GM23338 (cell line): ENCODE data around the gene OR1C1. TPM values are rescaled to one million over a fixed set of nuclear protein-coding genes. Genes with fewer than 3 reads are reported as not detected.

ENCODE experiments used
- ATAC-seq: fragments of 200-7000 bp; cut with Tn5 transposase; 3 replicates; pipeline ENCODE4 v1.9.1; 2020
- DNase-seq: peaks from one replicate; pipeline ENCODE4 v3.0.0-alpha.2; 2015; ENCODE audit warnings: low spot score
- H2AFZ ChIP-seq: fragments of 200-600 bp; sonication (generic); 2 replicates; pipeline ENCODE4 v1.8.0; 2016; ENCODE audit warnings: antibody characterized with exemption, mild to moderate bottlenecking, moderate library complexity
- H3F3A ChIP-seq: fragments of 200-600 bp; sonication (generic); replicated peaks from 2 replicates; pipeline ENCODE4 v1.8.0; 2017; ENCODE audit warnings: antibody characterized with exemption, mixed run types, low read depth
- H3K27ac ChIP-seq: fragments of 200-600 bp; sonication (generic); 2 replicates; pipeline ENCODE4 v1.6.1; 2016; ENCODE audit warnings: low read depth
- H3K27me3 ChIP-seq: fragments of 200-600 bp; sonication (generic); 2 replicates; pipeline ENCODE4 v1.8.0; 2016; ENCODE audit warnings: mild to moderate bottlenecking, mixed run types, moderate library complexity; ENCODE audit not compliant: insufficient read depth
- H3K36me3 ChIP-seq: fragments of 200-600 bp; sonication (generic); 2 replicates; pipeline ENCODE4 v1.8.0; 2016; ENCODE audit warnings: mild to moderate bottlenecking; ENCODE audit not compliant: insufficient read depth
- H3K4me1 ChIP-seq: fragments of 200-600 bp; sonication (generic); 2 replicates; pipeline ENCODE4 v1.8.0; 2016; ENCODE audit warnings: mild to moderate bottlenecking, moderate library complexity; ENCODE audit not compliant: insufficient read depth
- H3K4me2 ChIP-seq: fragments of 200-600 bp; sonication (generic); 2 replicates; pipeline ENCODE4 v1.7.1; 2017; ENCODE audit warnings: mixed run types
- H3K4me3 ChIP-seq: fragments of 200-600 bp; sonication (generic); 2 replicates; pipeline ENCODE4 v1.6.1; 2016; ENCODE audit warnings: mixed run types
- H3K79me2 ChIP-seq: fragments of 200-600 bp; sonication (generic); replicated peaks from 2 replicates; pipeline ENCODE4 v1.8.0; 2017; ENCODE audit warnings: mild to moderate bottlenecking; ENCODE audit not compliant: insufficient read depth
- H3K9me2 ChIP-seq: fragments of 200-600 bp; sonication (generic); 2 replicates; pipeline ENCODE4 v1.8.0; 2017; ENCODE audit not compliant: insufficient read depth
- H4K20me1 ChIP-seq: fragments of 200-600 bp; sonication (generic); replicated peaks from 2 replicates; pipeline ENCODE4 v1.8.0; 2017; ENCODE audit warnings: mild to moderate bottlenecking; ENCODE audit not compliant: insufficient read depth
- H3K27ac Mint-ChIP-seq: 2 replicates; pipeline ENCODE4 v1.8.0; 2020; ENCODE audit warnings: inconsistent platforms, mild to moderate bottlenecking, moderate library complexity, mixed read lengths
- H3K27me3 Mint-ChIP-seq: 3 replicates; pipeline ENCODE4 v1.8.0; 2022; ENCODE audit warnings: low read depth, mild to moderate bottlenecking, moderate library complexity, mixed read lengths, inconsistent platforms; ENCODE audit not compliant: insufficient read depth, poor library complexity
- H3K36me3 Mint-ChIP-seq: 3 replicates; pipeline ENCODE4 v1.8.0; 2021; ENCODE audit warnings: low read depth, mild to moderate bottlenecking, inconsistent platforms, moderate library complexity, mixed read lengths
- H3K4me1 Mint-ChIP-seq: 3 replicates; pipeline ENCODE4 v1.8.0; 2020; ENCODE audit warnings: mild to moderate bottlenecking, inconsistent platforms, mixed read lengths
- H3K4me3 Mint-ChIP-seq: 3 replicates; pipeline ENCODE4 v1.8.0; 2021; ENCODE audit warnings: moderate library complexity, mild to moderate bottlenecking, inconsistent platforms, mixed read lengths
- H3K9me3 Mint-ChIP-seq: 3 replicates; pipeline ENCODE4 v1.8.0; 2020; ENCODE audit warnings: moderate library complexity, mild to moderate bottlenecking, inconsistent platforms, mixed read lengths
- CREB1 ChIP-seq: fragments of 250-450 bp; sonication (Bioruptor Pico); IDR thresholded peaks from 2 replicates; pipeline ENCODE4 v1.5.0; 2020; ENCODE audit warnings: low read depth, mild to moderate bottlenecking, moderate library complexity
- EZH2 ChIP-seq: fragments of 200-600 bp; sonication (generic); IDR thresholded peaks from one replicate; pipeline ENCODE4 v1.8.0; 2017; ENCODE audit warnings: antibody characterized with exemption, mild to moderate bottlenecking, low read depth; ENCODE audit not compliant: unreplicated experiment
- EZH2phosphoT487 ChIP-seq: fragments of 200-600 bp; sonication (generic); IDR thresholded peaks from one replicate; pipeline ENCODE4 v1.8.1; 2018; ENCODE audit warnings: antibody characterized with exemption; ENCODE audit not compliant: unreplicated experiment
- JUNB ChIP-seq: IDR thresholded peaks from one replicate; pipeline ENCODE4 v1.6.1; 2016; ENCODE audit warnings: antibody characterized with exemption; ENCODE audit not compliant: unreplicated experiment
- NANOG ChIP-seq: IDR thresholded peaks from 2 replicates; pipeline ENCODE4 v1.6.1; 2016; ENCODE audit warnings: antibody characterized with exemption, borderline replicate concordance
- POLR2AphosphoS5 ChIP-seq: IDR thresholded peaks from 2 replicates; pipeline ENCODE4 v1.6.1; 2016; ENCODE audit warnings: antibody characterized with exemption, low read depth
- STAT1 ChIP-seq: IDR thresholded peaks from one replicate; pipeline ENCODE4 v1.6.1; 2016; ENCODE audit warnings: antibody characterized with exemption; ENCODE audit not compliant: unreplicated experiment
- ZNF114 ChIP-seq: fragments of 250-450 bp; sonication (Bioruptor Pico); IDR thresholded peaks from 2 replicates; pipeline ENCODE4 v1.5.0; 2020; ENCODE audit warnings: mild to moderate bottlenecking, moderate library complexity
- ZNF331 ChIP-seq: fragments of 250-450 bp; sonication (Bioruptor Pico); IDR thresholded peaks from 2 replicates; pipeline ENCODE4 v1.5.0; 2020; ENCODE audit warnings: low read depth, mild to moderate bottlenecking, moderate library complexity
- polyA plus RNA-seq: library from polyadenylated mRNA; unstranded; fragments of >200 nt; fragmentation: Nextera tagmentation; extraction: Ambion mirVana; gene quantifications from 2 replicates; pipeline ENCODE4 v1.2.1, GENCODE V29; 2016
- total RNA-seq: library from RNA; depleted of rRNA; stranded (reverse); fragments of >200 nt; shearing (Covaris generic); gene quantifications from 2 replicates; pipeline ENCODE4 v1.2.3, GENCODE V29; 2014
- TF ChIP-seq, protein P1 (sequence below): fragments of 250-450 bp; sonication (Bioruptor Pico); IDR thresholded peaks from 2 replicates; pipeline ENCODE4 v1.5.0; 2020; ENCODE audit warnings: mild to moderate bottlenecking, moderate library complexity
- TF ChIP-seq, protein P2 (sequence below), 2 experiments: fragments of 200-600 bp in 1 of 2; sonication (generic) in 1 of 2; conservative IDR thresholded peaks; 2 replicates each; pipeline versions ENCODE4 v1.5.1 to v1.6.1; 2016 to 2017; ENCODE audit warnings: antibody characterized with exemption in 2 of 2, low read depth in 2 of 2, mild to moderate bottlenecking in 2 of 2, moderate library complexity in 1 of 2
- TF ChIP-seq, protein P3 (sequence below): IDR thresholded peaks from 2 replicates; pipeline ENCODE4 v1.6.1; 2016; ENCODE audit warnings: antibody characterized with exemption
- TF ChIP-seq, protein P4 (sequence below): IDR thresholded peaks from one replicate; pipeline ENCODE4 v1.6.1; 2018; ENCODE audit warnings: antibody characterized with exemption; ENCODE audit not compliant: unreplicated experiment

The OR1C1 gene
- total and polyA plus RNA-seq, 2 experiments from 2014 or later = 0.21 TPM; not detected in 1

DNA sequence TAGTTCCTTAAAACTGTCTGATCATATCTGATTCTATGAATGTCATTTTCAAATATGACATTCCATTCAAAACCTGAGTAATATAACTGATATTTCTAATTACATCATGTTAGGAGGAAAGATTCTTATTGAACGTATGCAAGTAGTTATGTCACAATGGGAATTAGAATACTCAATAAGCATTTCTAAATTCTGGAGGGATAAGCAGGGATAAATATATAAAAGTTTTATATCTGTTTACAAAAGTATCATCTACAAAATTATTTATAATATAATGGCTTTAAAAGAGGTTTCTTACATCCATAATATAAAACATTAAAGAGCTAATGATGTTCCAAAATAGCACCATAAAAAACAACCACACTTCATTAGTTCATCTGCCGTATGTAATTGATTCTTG lies 12.3 kb downstream of the OR1C1 start, which contains the start of gene OR14A2:
Gene OR14A2, minus strand, starts transcription at position 101 of the 400 bp plus-strand sequence.
- no peak within 1 kb of the TSS for H3K4me3 Mint-ChIP-seq
- Histone ChIP-seq H3K36me3 (no peaks in the 10 kb centered on the region), H3K27me3 (no peaks in the 10 kb centered on the region), H3K9me2 (peaks cover 8% of the 10 kb centered on the region; the same call in 1 of the 2 replicates), H3K79me2 (no peaks in the 10 kb centered on the region), H3K27ac (no peak within 1 kb of the TSS), H4K20me1 (no peaks in the 10 kb centered on the region), H3K4me3 (no peak within 1 kb of the TSS), H3K4me1 (no peaks in the 10 kb centered on the region), H2AFZ (no peak within 1 kb of the TSS), H3F3A (no peaks in the 10 kb centered on the region), H3K4me2 (no peak within 1 kb of the TSS)
- ATAC-seq = no peak
- H3K27ac Mint-ChIP-seq = no peak within 1 kb of the TSS
- H3K9me3 Mint-ChIP-seq = peaks cover 65% of the 10 kb centered on the region
- no peak for TF ChIP-seq EZH2
- no peak for TF ChIP-seq CREB1 (CRISPR knock-in tag)
- TF ChIP-seq POLR2AphosphoS5 = no peak
- no peak for TF ChIP-seq JUNB
- TF ChIP-seq EZH2phosphoT487 = no peak
- TF ChIP-seq STAT1 = no peak
- TF ChIP-seq, protein P1, sequence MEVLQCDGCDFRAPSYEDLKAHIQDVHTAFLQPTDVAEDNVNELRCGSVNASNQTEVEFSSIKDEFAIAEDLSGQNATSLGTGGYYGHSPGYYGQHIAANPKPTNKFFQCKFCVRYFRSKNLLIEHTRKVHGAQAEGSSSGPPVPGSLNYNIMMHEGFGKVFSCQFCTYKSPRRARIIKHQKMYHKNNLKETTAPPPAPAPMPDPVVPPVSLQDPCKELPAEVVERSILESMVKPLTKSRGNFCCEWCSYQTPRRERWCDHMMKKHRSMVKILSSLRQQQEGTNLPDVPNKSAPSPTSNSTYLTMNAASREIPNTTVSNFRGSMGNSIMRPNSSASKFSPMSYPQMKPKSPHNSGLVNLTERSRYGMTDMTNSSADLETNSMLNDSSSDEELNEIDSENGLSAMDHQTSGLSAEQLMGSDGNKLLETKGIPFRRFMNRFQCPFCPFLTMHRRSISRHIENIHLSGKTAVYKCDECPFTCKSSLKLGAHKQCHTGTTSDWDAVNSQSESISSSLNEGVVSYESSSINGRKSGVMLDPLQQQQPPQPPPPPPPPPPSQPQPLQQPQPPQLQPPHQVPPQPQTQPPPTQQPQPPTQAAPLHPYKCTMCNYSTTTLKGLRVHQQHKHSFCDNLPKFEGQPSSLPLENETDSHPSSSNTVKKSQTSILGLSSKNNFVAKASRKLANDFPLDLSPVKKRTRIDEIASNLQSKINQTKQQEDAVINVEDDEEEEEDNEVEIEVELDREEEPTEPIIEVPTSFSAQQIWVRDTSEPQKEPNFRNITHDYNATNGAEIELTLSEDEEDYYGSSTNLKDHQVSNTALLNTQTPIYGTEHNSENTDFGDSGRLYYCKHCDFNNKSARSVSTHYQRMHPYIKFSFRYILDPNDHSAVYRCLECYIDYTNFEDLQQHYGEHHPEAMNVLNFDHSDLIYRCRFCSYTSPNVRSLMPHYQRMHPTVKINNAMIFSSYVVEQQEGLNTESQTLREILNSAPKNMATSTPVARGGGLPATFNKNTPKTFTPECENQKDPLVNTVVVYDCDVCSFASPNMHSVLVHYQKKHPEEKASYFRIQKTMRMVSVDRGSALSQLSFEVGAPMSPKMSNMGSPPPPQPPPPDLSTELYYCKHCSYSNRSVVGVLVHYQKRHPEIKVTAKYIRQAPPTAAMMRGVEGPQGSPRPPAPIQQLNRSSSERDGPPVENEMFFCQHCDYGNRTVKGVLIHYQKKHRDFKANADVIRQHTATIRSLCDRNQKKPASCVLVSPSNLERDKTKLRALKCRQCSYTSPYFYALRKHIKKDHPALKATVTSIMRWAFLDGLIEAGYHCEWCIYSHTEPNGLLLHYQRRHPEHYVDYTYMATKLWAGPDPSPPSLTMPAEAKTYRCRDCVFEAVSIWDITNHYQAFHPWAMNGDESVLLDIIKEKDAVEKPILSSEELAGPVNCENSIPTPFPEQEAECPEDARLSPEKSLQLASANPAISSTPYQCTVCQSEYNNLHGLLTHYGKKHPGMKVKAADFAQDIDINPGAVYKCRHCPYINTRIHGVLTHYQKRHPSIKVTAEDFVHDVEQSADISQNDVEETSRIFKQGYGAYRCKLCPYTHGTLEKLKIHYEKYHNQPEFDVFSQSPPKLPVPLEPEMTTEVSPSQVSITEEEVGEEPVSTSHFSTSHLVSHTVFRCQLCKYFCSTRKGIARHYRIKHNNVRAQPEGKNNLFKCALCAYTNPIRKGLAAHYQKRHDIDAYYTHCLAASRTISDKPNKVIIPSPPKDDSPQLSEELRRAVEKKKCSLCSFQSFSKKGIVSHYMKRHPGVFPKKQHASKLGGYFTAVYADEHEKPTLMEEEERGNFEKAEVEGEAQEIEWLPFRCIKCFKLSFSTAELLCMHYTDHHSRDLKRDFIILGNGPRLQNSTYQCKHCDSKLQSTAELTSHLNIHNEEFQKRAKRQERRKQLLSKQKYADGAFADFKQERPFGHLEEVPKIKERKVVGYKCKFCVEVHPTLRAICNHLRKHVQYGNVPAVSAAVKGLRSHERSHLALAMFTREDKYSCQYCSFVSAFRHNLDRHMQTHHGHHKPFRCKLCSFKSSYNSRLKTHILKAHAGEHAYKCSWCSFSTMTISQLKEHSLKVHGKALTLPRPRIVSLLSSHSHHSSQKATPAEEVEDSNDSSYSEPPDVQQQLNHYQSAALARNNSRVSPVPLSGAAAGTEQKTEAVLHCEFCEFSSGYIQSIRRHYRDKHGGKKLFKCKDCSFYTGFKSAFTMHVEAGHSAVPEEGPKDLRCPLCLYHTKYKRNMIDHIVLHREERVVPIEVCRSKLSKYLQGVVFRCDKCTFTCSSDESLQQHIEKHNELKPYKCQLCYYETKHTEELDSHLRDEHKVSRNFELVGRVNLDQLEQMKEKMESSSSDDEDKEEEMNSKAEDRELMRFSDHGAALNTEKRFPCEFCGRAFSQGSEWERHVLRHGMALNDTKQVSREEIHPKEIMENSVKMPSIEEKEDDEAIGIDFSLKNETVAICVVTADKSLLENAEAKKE (CRISPR knock-in tag) = no peak
- TF ChIP-seq, protein P2, sequence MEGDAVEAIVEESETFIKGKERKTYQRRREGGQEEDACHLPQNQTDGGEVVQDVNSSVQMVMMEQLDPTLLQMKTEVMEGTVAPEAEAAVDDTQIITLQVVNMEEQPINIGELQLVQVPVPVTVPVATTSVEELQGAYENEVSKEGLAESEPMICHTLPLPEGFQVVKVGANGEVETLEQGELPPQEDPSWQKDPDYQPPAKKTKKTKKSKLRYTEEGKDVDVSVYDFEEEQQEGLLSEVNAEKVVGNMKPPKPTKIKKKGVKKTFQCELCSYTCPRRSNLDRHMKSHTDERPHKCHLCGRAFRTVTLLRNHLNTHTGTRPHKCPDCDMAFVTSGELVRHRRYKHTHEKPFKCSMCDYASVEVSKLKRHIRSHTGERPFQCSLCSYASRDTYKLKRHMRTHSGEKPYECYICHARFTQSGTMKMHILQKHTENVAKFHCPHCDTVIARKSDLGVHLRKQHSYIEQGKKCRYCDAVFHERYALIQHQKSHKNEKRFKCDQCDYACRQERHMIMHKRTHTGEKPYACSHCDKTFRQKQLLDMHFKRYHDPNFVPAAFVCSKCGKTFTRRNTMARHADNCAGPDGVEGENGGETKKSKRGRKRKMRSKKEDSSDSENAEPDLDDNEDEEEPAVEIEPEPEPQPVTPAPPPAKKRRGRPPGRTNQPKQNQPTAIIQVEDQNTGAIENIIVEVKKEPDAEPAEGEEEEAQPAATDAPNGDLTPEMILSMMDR (conservative IDR thresholded peaks at IDR 0.05; ENCODE audit: low read depth in 2 of 2) = no peak
- TF ChIP-seq, protein P3, sequence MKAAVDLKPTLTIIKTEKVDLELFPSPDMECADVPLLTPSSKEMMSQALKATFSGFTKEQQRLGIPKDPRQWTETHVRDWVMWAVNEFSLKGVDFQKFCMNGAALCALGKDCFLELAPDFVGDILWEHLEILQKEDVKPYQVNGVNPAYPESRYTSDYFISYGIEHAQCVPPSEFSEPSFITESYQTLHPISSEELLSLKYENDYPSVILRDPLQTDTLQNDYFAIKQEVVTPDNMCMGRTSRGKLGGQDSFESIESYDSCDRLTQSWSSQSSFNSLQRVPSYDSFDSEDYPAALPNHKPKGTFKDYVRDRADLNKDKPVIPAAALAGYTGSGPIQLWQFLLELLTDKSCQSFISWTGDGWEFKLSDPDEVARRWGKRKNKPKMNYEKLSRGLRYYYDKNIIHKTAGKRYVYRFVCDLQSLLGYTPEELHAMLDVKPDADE = no peak
- no peak for TF ChIP-seq NANOG
- no peak for TF ChIP-seq ZNF331
- TF ChIP-seq, protein P4, sequence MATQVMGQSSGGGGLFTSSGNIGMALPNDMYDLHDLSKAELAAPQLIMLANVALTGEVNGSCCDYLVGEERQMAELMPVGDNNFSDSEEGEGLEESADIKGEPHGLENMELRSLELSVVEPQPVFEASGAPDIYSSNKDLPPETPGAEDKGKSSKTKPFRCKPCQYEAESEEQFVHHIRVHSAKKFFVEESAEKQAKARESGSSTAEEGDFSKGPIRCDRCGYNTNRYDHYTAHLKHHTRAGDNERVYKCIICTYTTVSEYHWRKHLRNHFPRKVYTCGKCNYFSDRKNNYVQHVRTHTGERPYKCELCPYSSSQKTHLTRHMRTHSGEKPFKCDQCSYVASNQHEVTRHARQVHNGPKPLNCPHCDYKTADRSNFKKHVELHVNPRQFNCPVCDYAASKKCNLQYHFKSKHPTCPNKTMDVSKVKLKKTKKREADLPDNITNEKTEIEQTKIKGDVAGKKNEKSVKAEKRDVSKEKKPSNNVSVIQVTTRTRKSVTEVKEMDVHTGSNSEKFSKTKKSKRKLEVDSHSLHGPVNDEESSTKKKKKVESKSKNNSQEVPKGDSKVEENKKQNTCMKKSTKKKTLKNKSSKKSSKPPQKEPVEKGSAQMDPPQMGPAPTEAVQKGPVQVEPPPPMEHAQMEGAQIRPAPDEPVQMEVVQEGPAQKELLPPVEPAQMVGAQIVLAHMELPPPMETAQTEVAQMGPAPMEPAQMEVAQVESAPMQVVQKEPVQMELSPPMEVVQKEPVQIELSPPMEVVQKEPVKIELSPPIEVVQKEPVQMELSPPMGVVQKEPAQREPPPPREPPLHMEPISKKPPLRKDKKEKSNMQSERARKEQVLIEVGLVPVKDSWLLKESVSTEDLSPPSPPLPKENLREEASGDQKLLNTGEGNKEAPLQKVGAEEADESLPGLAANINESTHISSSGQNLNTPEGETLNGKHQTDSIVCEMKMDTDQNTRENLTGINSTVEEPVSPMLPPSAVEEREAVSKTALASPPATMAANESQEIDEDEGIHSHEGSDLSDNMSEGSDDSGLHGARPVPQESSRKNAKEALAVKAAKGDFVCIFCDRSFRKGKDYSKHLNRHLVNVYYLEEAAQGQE = no peak
- TF ChIP-seq ZNF114 (CRISPR knock-in tag) = no peak
- no peaks in the 10 kb centered on the region; the same call in 1 of the 3 replicates for H3K36me3 Mint-ChIP-seq
- H3K4me1 Mint-ChIP-seq = no peaks in the 10 kb centered on the region
- H3K27me3 Mint-ChIP-seq = no peaks in the 10 kb centered on the region
- DNase-seq = no peak
